RWPE2 (cell line): Measurements from ENCODE around the gene FHIP1B.
"Not testable (repeated sequence)": the region's sequence is repeated elsewhere in the genome, so short reads cannot be mapped to it uniquely, and the experiment has no call there.

ENCODE experiments used
- ATAC-seq: fragments of 200-7000 bp; cut with Tn5 transposase; 3 replicates; pipeline ENCODE4 v1.9.1; 2021; ENCODE audit warnings: low read depth
- DNase-seq: peaks from one replicate; pipeline ENCODE4 v3.0.0-alpha.2; 2020; ENCODE audit warnings: low spot score
- H3K27ac ChIP-seq: fragments of 450-650 bp; 2 replicates; pipeline ENCODE4 v1.5.1; 2017; ENCODE audit warnings: mild to moderate bottlenecking; ENCODE audit not compliant: poor library complexity, severe bottlenecking
- H3K27me3 ChIP-seq: fragments of 250-450 bp; sonication (Bioruptor Pico); 2 replicates; pipeline ENCODE4 v1.5.1; 2021; ENCODE audit warnings: mild to moderate bottlenecking, moderate library complexity; ENCODE audit not compliant: insufficient read depth, poor library complexity, severe bottlenecking
- H3K36me3 ChIP-seq: fragments of 250-450 bp; sonication (Bioruptor Pico); 2 replicates; pipeline ENCODE4 v1.5.1; 2020; ENCODE audit warnings: low read depth, mild to moderate bottlenecking, moderate library complexity
- H3K4me1 ChIP-seq: fragments of 250-450 bp; sonication (Bioruptor Pico); 2 replicates; pipeline ENCODE4 v1.5.1; 2021; ENCODE audit warnings: mild to moderate bottlenecking, moderate library complexity; ENCODE audit not compliant: insufficient read depth, poor library complexity, severe bottlenecking
- H3K4me3 ChIP-seq: fragments of 250-450 bp; sonication (Bioruptor Pico); 2 replicates; pipeline ENCODE4 v1.5.1; 2021; ENCODE audit warnings: mild to moderate bottlenecking, moderate library complexity; ENCODE audit not compliant: severe bottlenecking
- H3K9me3 ChIP-seq: fragments of 250-450 bp; sonication (Bioruptor Pico); 2 replicates; pipeline ENCODE4 v1.5.1; 2021; ENCODE audit warnings: mild to moderate bottlenecking, moderate library complexity; ENCODE audit not compliant: severe bottlenecking
- TF ChIP-seq, protein P1 (sequence below): fragments of 450-650 bp; IDR thresholded peaks from one replicate; pipeline ENCODE4 v1.5.1; 2017; ENCODE audit warnings: mild to moderate bottlenecking, moderate library complexity; ENCODE audit not compliant: poor library complexity, severe bottlenecking

FHIP1B gene

DNA sequence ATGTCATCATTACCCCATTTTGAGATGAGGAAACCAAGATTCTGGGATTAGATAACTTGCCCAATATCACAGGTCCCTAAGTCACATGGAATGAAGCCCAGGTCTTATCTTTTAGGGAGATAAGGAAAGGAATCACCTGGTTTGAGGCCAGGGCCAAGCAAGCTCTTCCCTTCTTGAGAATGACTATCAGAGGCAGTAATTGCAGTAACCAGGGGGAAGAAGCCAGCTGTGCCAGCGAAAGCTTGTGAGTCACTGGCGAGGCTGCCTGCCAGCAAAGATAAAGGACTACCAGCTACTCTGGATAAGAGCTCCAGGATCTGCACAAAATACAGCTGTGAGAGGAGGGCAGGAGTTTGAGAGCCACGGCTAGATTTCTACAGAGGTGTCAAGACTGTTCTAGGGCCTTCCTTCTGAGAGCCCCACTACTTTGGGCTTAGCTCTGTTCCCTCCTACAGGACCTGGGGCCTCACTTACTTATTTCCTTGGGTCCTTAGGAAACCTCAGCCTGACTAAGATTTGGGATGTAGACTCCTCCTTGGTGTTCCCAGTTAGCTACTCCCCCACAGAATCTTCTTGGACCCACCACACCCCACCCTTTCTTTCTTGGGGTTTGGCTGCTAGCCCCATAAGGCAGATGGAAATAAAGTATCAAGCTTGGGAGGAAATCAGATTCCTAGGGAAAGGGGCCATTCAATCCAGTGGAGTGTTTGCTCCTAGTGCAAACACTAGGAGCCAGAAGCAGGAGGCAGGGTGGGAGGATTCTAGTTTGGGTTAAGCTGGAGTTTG lies 15.5 kb upstream of the FHIP1B start:
- DNase-seq (no peak), ATAC-seq (peak; percentile 92)
- Histone ChIP-seq H3K27ac (no peak overlapping the region), H3K36me3 (no peaks in the 10 kb centered on the region), H3K4me1 (no peaks in the 10 kb centered on the region), H3K9me3 (no peaks in the 10 kb centered on the region), H3K27me3 (peaks cover under 1% of the 10 kb centered on the region), H3K4me3 (no peak overlapping the region)
- TF ChIP-seq, protein P1, sequence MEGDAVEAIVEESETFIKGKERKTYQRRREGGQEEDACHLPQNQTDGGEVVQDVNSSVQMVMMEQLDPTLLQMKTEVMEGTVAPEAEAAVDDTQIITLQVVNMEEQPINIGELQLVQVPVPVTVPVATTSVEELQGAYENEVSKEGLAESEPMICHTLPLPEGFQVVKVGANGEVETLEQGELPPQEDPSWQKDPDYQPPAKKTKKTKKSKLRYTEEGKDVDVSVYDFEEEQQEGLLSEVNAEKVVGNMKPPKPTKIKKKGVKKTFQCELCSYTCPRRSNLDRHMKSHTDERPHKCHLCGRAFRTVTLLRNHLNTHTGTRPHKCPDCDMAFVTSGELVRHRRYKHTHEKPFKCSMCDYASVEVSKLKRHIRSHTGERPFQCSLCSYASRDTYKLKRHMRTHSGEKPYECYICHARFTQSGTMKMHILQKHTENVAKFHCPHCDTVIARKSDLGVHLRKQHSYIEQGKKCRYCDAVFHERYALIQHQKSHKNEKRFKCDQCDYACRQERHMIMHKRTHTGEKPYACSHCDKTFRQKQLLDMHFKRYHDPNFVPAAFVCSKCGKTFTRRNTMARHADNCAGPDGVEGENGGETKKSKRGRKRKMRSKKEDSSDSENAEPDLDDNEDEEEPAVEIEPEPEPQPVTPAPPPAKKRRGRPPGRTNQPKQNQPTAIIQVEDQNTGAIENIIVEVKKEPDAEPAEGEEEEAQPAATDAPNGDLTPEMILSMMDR: no peak

DNA sequence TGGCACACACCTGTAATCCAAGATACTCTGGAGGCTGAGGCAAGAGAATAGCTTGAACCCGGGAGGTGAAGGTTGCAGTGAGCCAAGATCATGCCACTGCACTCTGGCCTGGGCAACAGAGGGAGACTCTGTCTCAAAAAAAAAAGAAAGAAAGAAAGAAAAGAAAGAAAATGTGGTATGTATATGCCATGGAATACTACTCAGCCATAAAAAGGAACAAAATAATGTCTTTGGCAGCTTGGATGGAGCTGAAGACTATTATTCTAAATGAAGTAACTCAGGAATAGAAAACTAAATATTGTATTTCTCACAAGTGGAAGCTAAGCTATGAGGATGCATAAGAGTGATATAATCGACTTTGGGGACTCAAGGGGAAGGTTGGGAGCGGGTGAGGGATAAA lies 14.5 kb upstream of the FHIP1B start:
- ATAC-seq, H3K27ac ChIP-seq: not testable (repeated sequence)

DNA sequence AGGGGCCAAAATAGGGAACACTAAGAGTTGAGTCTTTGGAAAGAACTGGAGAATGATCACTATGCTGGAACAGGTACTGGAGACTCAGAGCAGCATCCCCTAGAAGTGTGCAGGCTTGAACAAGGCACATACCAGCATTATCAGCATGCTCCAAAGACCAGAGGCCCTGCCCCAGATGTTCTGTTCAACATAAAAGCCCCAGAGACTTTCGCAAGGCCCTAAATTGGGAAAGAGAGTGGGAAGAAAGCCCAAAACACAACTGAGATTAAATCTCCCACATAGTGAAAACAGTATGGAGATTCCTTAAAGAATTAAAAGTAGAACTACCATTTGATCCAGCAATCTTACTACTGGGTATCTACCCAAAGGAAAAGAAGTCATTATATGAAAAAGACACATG lies 13.8 kb upstream of the FHIP1B start:
- H3K36me3 ChIP-seq: no peaks in the 10 kb centered on the region
- no peak overlapping the region for H3K27ac ChIP-seq
- no peaks in the 10 kb centered on the region for H3K27me3 ChIP-seq
- TF ChIP-seq, protein P1: no peak
- ATAC-seq: no peak
- no peak for DNase-seq
- no peaks in the 10 kb centered on the region for H3K9me3 ChIP-seq
- H3K4me3 ChIP-seq: no peak overlapping the region
- H3K4me1 ChIP-seq: no peaks in the 10 kb centered on the region

More for the DNA sequence above, 14.5 kb upstream of the FHIP1B start:
- H3K27me3 ChIP-seq, H3K4me1 ChIP-seq, H3K9me3 ChIP-seq, H3K36me3 ChIP-seq, H3K4me3 ChIP-seq, DNase-seq: not testable (repeated sequence)

DNA sequence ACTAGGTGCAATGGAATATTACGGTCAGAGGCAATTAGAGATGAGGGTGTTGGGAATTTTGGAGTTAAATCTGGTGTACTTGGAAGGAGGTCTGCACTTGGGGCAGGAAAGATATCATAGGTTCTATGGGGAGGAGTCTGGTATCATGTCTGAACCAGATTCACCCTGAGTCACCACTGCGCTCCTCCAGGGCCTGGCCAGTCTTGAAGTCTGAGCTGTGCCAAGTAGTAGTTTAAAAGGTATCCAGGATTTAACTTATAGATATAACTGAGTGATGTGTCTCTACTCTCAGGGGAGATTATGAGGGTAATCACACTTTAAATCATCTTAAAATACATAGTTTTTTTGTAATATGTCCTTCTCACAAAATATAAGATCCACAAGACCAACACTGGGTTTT lies 11.1 kb upstream of the FHIP1B start:
- TF ChIP-seq, protein P1: no peak
- no peak overlapping the region for H3K27ac ChIP-seq
- no peak overlapping the region for H3K4me3 ChIP-seq
- no peaks in the 10 kb centered on the region for H3K4me1 ChIP-seq
- no peaks in the 10 kb centered on the region for H3K36me3 ChIP-seq
- DNase-seq (no peak), ATAC-seq (peak; percentile 61)
- H3K9me3 ChIP-seq: no peaks in the 10 kb centered on the region
- H3K27me3 ChIP-seq: no peaks in the 10 kb centered on the region

DNA sequence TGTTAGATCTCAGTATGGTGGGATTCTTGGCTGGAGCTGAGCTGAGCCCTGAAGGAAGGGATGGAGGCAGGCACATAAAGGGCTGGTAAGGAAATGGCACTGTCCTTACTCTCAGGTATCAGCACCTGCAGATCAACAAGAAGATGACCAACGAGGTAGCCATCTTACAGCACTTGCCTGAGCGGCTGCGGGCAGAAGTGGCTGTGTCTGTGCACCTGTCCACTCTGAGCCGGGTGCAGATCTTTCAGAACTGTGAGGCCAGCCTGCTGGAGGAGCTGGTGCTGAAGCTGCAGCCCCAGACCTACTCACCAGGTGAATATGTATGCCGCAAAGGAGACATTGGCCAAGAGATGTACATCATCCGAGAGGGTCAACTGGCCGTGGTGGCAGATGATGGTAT lies 6.9 kb upstream of the FHIP1B start:
- Histone ChIP-seq H3K4me1 (no peaks in the 10 kb centered on the region), H3K9me3 (no peaks in the 10 kb centered on the region), H3K27me3 (no peaks in the 10 kb centered on the region), H3K27ac (no peak overlapping the region), H3K36me3 (no peaks in the 10 kb centered on the region), H3K4me3 (no peak overlapping the region)
- DNase-seq: no peak
- no peak for ATAC-seq
- TF ChIP-seq, protein P1: no peak
